Stimulated activated CD8-positive, alpha-beta memory T cell treated with anti-CD3 and anti-CD28 coated beads, Interleukin-12 subunit alpha, Interleukin-12 subunit beta, amount 100 ng/mL, for 1 hour (primary cell): ENCODE measurements around the gene NR2F1-AS1.

ENCODE experiments used
- DNase-seq: peaks from one replicate; pipeline ENCODE4 v3.0.0-alpha.2; 2020; ENCODE audit warnings: low read depth

The NR2F1-AS1 gene

GRCh38 chr5:93384026-93384425 is 197.0 kb downstream of the NR2F1-AS1 start:
- DNase-seq: no peak

GRCh38 chr5:93382188-93382825 is 198.7 kb downstream of the NR2F1-AS1 start:
- no peak for DNase-seq

DNA sequence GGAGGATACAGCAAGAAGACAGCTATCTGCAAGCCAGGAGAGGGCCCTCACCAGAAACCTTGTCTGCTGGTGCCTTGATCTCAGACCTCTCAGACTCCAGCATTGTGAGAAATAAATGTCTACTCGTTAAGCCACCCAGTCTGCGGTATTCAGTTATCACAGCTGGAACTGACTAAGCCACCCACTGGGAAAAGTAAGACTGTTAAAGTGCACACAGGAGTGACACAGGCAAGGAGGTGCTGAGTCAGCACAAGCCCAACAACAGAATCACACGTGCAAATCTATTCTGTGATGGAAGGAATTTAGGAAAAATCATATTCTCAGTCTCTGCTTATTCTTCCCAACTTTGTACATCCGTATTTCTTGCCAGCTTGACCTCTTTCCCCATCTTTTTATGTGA is 200.0 kb downstream of the NR2F1-AS1 start:
- no peak for DNase-seq

DNA sequence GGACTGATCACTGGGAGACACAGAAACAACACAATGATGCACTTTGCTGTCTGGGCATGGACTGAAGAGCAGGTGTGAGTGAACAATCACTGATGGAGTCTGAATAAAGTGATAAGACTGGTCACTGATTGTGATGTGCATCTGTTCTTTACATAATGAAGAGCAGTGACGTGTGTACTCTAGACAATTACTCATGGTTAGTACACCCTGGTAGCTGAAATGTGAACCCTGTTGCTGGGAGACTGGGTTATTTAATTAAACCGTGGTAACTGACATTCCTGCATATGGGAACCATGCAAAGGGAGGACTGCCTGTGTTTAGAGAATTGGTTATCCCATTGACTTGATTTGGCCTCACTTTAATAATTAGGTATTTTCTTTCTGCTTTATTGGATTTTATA is 202.9 kb downstream of the NR2F1-AS1 start:
- DNase-seq: no peak

- no peak for DNase-seq
These were observed 209.1 kb downstream of the NR2F1-AS1 start for GRCh38 chr5:93371893-93372292.

- no peak for DNase-seq
These were observed 216.6 kb downstream of the NR2F1-AS1 start for GRCh38 chr5:93364378-93364777.

- DNase-seq: no peak
These were observed 220.5 kb downstream of the NR2F1-AS1 start for GRCh38 chr5:93360436-93361088.

DNA sequence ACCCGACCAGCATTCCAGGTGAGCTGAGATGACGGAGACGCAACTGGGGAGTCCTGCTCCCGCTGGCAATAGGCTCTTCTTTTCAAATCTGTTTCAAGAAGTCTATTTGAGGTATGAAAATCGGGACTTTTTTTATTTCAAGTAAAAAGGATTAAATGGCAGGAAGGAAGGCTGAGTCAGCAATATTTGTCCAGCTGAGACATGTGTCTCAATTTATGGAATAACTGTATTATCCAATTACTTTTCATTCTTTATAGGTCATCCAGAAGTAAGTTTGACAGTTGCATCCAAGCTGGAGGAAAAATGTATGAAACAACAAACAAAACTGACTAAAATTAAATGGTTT is 221.1 kb downstream of the NR2F1-AS1 start:
- no peak for DNase-seq
